GM23338 (cell line): ENCODE results near the gene IRF8. TPM values are rescaled to one million over a fixed set of nuclear protein-coding genes. Genes with fewer than 3 reads are reported as not detected.

ENCODE experiments used
- ATAC-seq: fragments of 200-7000 bp; cut with Tn5 transposase; 3 replicates; pipeline ENCODE4 v1.9.1; 2020
- DNase-seq: peaks from one replicate; pipeline ENCODE4 v3.0.0-alpha.2; 2015; ENCODE audit warnings: low spot score
- H2AFZ ChIP-seq: fragments of 200-600 bp; sonication (generic); 2 replicates; pipeline ENCODE4 v1.8.0; 2016; ENCODE audit warnings: antibody characterized with exemption, mild to moderate bottlenecking, moderate library complexity
- H3F3A ChIP-seq: fragments of 200-600 bp; sonication (generic); replicated peaks from 2 replicates; pipeline ENCODE4 v1.8.0; 2017; ENCODE audit warnings: antibody characterized with exemption, mixed run types, low read depth
- H3K27ac ChIP-seq: fragments of 200-600 bp; sonication (generic); 2 replicates; pipeline ENCODE4 v1.6.1; 2016; ENCODE audit warnings: low read depth
- H3K27me3 ChIP-seq: fragments of 200-600 bp; sonication (generic); 2 replicates; pipeline ENCODE4 v1.8.0; 2016; ENCODE audit warnings: mild to moderate bottlenecking, mixed run types, moderate library complexity; ENCODE audit not compliant: insufficient read depth
- H3K36me3 ChIP-seq: fragments of 200-600 bp; sonication (generic); 2 replicates; pipeline ENCODE4 v1.8.0; 2016; ENCODE audit warnings: mild to moderate bottlenecking; ENCODE audit not compliant: insufficient read depth
- H3K4me1 ChIP-seq: fragments of 200-600 bp; sonication (generic); 2 replicates; pipeline ENCODE4 v1.8.0; 2016; ENCODE audit warnings: mild to moderate bottlenecking, moderate library complexity; ENCODE audit not compliant: insufficient read depth
- H3K4me2 ChIP-seq: fragments of 200-600 bp; sonication (generic); 2 replicates; pipeline ENCODE4 v1.7.1; 2017; ENCODE audit warnings: mixed run types
- H3K4me3 ChIP-seq: fragments of 200-600 bp; sonication (generic); 2 replicates; pipeline ENCODE4 v1.6.1; 2016; ENCODE audit warnings: mixed run types
- H3K79me2 ChIP-seq: fragments of 200-600 bp; sonication (generic); replicated peaks from 2 replicates; pipeline ENCODE4 v1.8.0; 2017; ENCODE audit warnings: mild to moderate bottlenecking; ENCODE audit not compliant: insufficient read depth
- H3K9me2 ChIP-seq: fragments of 200-600 bp; sonication (generic); 2 replicates; pipeline ENCODE4 v1.8.0; 2017; ENCODE audit not compliant: insufficient read depth
- H4K20me1 ChIP-seq: fragments of 200-600 bp; sonication (generic); replicated peaks from 2 replicates; pipeline ENCODE4 v1.8.0; 2017; ENCODE audit warnings: mild to moderate bottlenecking; ENCODE audit not compliant: insufficient read depth
- H3K27ac Mint-ChIP-seq: 2 replicates; pipeline ENCODE4 v1.8.0; 2020; ENCODE audit warnings: inconsistent platforms, mild to moderate bottlenecking, moderate library complexity, mixed read lengths
- H3K27me3 Mint-ChIP-seq: 3 replicates; pipeline ENCODE4 v1.8.0; 2022; ENCODE audit warnings: low read depth, mild to moderate bottlenecking, moderate library complexity, mixed read lengths, inconsistent platforms; ENCODE audit not compliant: insufficient read depth, poor library complexity
- H3K36me3 Mint-ChIP-seq: 3 replicates; pipeline ENCODE4 v1.8.0; 2021; ENCODE audit warnings: low read depth, mild to moderate bottlenecking, inconsistent platforms, moderate library complexity, mixed read lengths
- H3K4me1 Mint-ChIP-seq: 3 replicates; pipeline ENCODE4 v1.8.0; 2020; ENCODE audit warnings: mild to moderate bottlenecking, inconsistent platforms, mixed read lengths
- H3K4me3 Mint-ChIP-seq: 3 replicates; pipeline ENCODE4 v1.8.0; 2021; ENCODE audit warnings: moderate library complexity, mild to moderate bottlenecking, inconsistent platforms, mixed read lengths
- H3K9me3 Mint-ChIP-seq: 3 replicates; pipeline ENCODE4 v1.8.0; 2020; ENCODE audit warnings: moderate library complexity, mild to moderate bottlenecking, inconsistent platforms, mixed read lengths
- CREB1 ChIP-seq: fragments of 250-450 bp; sonication (Bioruptor Pico); IDR thresholded peaks from 2 replicates; pipeline ENCODE4 v1.5.0; 2020; ENCODE audit warnings: low read depth, mild to moderate bottlenecking, moderate library complexity
- ETS1 ChIP-seq: IDR thresholded peaks from 2 replicates; pipeline ENCODE4 v1.6.1; 2016; ENCODE audit warnings: antibody characterized with exemption
- EZH2 ChIP-seq: fragments of 200-600 bp; sonication (generic); IDR thresholded peaks from one replicate; pipeline ENCODE4 v1.8.0; 2017; ENCODE audit warnings: antibody characterized with exemption, mild to moderate bottlenecking, low read depth; ENCODE audit not compliant: unreplicated experiment
- EZH2phosphoT487 ChIP-seq: fragments of 200-600 bp; sonication (generic); IDR thresholded peaks from one replicate; pipeline ENCODE4 v1.8.1; 2018; ENCODE audit warnings: antibody characterized with exemption; ENCODE audit not compliant: unreplicated experiment
- JUNB ChIP-seq: IDR thresholded peaks from one replicate; pipeline ENCODE4 v1.6.1; 2016; ENCODE audit warnings: antibody characterized with exemption; ENCODE audit not compliant: unreplicated experiment
- NANOG ChIP-seq: IDR thresholded peaks from 2 replicates; pipeline ENCODE4 v1.6.1; 2016; ENCODE audit warnings: antibody characterized with exemption, borderline replicate concordance
- POLR2AphosphoS5 ChIP-seq: IDR thresholded peaks from 2 replicates; pipeline ENCODE4 v1.6.1; 2016; ENCODE audit warnings: antibody characterized with exemption, low read depth
- STAT1 ChIP-seq: IDR thresholded peaks from one replicate; pipeline ENCODE4 v1.6.1; 2016; ENCODE audit warnings: antibody characterized with exemption; ENCODE audit not compliant: unreplicated experiment
- ZNF114 ChIP-seq: fragments of 250-450 bp; sonication (Bioruptor Pico); IDR thresholded peaks from 2 replicates; pipeline ENCODE4 v1.5.0; 2020; ENCODE audit warnings: mild to moderate bottlenecking, moderate library complexity
- ZNF331 ChIP-seq: fragments of 250-450 bp; sonication (Bioruptor Pico); IDR thresholded peaks from 2 replicates; pipeline ENCODE4 v1.5.0; 2020; ENCODE audit warnings: low read depth, mild to moderate bottlenecking, moderate library complexity
- ZNF462 ChIP-seq: fragments of 250-450 bp; sonication (Bioruptor Pico); IDR thresholded peaks from 2 replicates; pipeline ENCODE4 v1.5.0; 2020; ENCODE audit warnings: mild to moderate bottlenecking, moderate library complexity
- polyA plus RNA-seq: library from polyadenylated mRNA; unstranded; fragments of >200 nt; fragmentation: Nextera tagmentation; extraction: Ambion mirVana; gene quantifications from 2 replicates; pipeline ENCODE4 v1.2.1, GENCODE V29; 2016
- total RNA-seq: library from RNA; depleted of rRNA; stranded (reverse); fragments of >200 nt; shearing (Covaris generic); gene quantifications from 2 replicates; pipeline ENCODE4 v1.2.3, GENCODE V29; 2014
- TF ChIP-seq, protein P1 (sequence below): IDR thresholded peaks from one replicate; pipeline ENCODE4 v1.6.1; 2018; ENCODE audit warnings: antibody characterized with exemption; ENCODE audit not compliant: unreplicated experiment
- TF ChIP-seq, protein P2 (sequence below), 2 experiments: fragments of 200-600 bp in 1 of 2; sonication (generic) in 1 of 2; conservative IDR thresholded peaks; 2 replicates each; pipeline versions ENCODE4 v1.5.1 to v1.6.1; 2016 to 2017; ENCODE audit warnings: antibody characterized with exemption in 2 of 2, low read depth in 2 of 2, mild to moderate bottlenecking in 2 of 2, moderate library complexity in 1 of 2

Gene IRF8
- total and polyA plus RNA-seq, 2 experiments from 2014 or later: 0.47 to 2.8 TPM

DNA sequence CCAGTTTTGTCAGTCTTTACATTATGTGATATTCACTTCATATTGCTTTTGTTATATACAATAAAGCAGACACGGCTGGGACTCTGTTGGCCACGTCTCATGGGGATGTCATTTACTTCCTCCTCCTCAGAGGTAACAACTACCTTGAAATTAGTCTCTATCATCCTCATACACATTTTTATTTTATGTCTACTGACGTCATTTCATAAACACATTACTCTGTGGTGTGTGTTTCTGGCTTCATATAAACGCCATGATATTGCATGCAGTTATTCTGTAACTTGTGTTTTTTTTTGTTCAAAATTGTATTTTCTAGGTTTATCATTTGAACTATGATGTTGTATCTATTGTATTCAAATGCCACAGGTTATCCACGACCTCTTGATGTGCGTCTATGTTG lies 13.4 kb upstream of the IRF8 start:
- Histone ChIP-seq H3K27me3 (0 out of 2 replicates have a peak, but pooled peaks cover 6% of the 10 kb centered on the region), H3K9me2 (no peaks in the 10 kb centered on the region), H3K4me2 (no peak overlapping the region), H4K20me1 (no peaks in the 10 kb centered on the region), H3K4me1 (no peaks in the 10 kb centered on the region), H3K79me2 (no peaks in the 10 kb centered on the region), H3F3A (no peaks in the 10 kb centered on the region), H3K36me3 (no peaks in the 10 kb centered on the region), H3K4me3 (no peak overlapping the region), H3K27ac (no peak overlapping the region), H2AFZ (no peak overlapping the region)
- Mint-ChIP-seq H3K9me3 (no peaks in the 10 kb centered on the region), H3K4me1 (no peaks in the 10 kb centered on the region), H3K27ac (no peak overlapping the region), H3K4me3 (no peak overlapping the region), H3K36me3 (no peaks in the 10 kb centered on the region), H3K27me3 (peaks cover 5% of the 10 kb centered on the region)
- TF ChIP-seq ZNF331 (no peak), EZH2 (no peak), EZH2phosphoT487 (no peak), CREB1 (CRISPR knock-in tag) (no peak), POLR2AphosphoS5 (no peak), ETS1 (no peak), STAT1 (no peak), JUNB (no peak), NANOG (no peak), ZNF114 (CRISPR knock-in tag) (no peak), ZNF462 (CRISPR knock-in tag) (no peak)
- TF ChIP-seq, protein P1, sequence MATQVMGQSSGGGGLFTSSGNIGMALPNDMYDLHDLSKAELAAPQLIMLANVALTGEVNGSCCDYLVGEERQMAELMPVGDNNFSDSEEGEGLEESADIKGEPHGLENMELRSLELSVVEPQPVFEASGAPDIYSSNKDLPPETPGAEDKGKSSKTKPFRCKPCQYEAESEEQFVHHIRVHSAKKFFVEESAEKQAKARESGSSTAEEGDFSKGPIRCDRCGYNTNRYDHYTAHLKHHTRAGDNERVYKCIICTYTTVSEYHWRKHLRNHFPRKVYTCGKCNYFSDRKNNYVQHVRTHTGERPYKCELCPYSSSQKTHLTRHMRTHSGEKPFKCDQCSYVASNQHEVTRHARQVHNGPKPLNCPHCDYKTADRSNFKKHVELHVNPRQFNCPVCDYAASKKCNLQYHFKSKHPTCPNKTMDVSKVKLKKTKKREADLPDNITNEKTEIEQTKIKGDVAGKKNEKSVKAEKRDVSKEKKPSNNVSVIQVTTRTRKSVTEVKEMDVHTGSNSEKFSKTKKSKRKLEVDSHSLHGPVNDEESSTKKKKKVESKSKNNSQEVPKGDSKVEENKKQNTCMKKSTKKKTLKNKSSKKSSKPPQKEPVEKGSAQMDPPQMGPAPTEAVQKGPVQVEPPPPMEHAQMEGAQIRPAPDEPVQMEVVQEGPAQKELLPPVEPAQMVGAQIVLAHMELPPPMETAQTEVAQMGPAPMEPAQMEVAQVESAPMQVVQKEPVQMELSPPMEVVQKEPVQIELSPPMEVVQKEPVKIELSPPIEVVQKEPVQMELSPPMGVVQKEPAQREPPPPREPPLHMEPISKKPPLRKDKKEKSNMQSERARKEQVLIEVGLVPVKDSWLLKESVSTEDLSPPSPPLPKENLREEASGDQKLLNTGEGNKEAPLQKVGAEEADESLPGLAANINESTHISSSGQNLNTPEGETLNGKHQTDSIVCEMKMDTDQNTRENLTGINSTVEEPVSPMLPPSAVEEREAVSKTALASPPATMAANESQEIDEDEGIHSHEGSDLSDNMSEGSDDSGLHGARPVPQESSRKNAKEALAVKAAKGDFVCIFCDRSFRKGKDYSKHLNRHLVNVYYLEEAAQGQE: no peak
- TF ChIP-seq, protein P2, sequence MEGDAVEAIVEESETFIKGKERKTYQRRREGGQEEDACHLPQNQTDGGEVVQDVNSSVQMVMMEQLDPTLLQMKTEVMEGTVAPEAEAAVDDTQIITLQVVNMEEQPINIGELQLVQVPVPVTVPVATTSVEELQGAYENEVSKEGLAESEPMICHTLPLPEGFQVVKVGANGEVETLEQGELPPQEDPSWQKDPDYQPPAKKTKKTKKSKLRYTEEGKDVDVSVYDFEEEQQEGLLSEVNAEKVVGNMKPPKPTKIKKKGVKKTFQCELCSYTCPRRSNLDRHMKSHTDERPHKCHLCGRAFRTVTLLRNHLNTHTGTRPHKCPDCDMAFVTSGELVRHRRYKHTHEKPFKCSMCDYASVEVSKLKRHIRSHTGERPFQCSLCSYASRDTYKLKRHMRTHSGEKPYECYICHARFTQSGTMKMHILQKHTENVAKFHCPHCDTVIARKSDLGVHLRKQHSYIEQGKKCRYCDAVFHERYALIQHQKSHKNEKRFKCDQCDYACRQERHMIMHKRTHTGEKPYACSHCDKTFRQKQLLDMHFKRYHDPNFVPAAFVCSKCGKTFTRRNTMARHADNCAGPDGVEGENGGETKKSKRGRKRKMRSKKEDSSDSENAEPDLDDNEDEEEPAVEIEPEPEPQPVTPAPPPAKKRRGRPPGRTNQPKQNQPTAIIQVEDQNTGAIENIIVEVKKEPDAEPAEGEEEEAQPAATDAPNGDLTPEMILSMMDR (conservative IDR thresholded peaks at IDR 0.05; ENCODE audit: low read depth in 2 of 2): no peak
- no peak for DNase-seq
- no peak for ATAC-seq
